OCI-LY1 (cell line): ENCODE measurements around the gene OR51E1.

Source experiments
- H2AFZ ChIP-seq: fragments of 200-600 bp; sonication (generic), shearing (Covaris generic); 2 replicates; pipeline ENCODE4 v1.6.0; 2014; ENCODE audit warnings: antibody characterized with exemption, mild to moderate bottlenecking, low read length
- H3F3A ChIP-seq: fragments of 200-600 bp; sonication (generic), shearing (Covaris generic); 2 replicates; pipeline ENCODE4 v1.6.0; 2014; ENCODE audit warnings: mild to moderate bottlenecking, antibody characterized with exemption, low read length, moderate library complexity; ENCODE audit not compliant: insufficient read depth
- H3K27ac ChIP-seq: fragments of 200-600 bp; sonication (generic); 2 replicates; pipeline ENCODE4 v1.5.1; 2014; ENCODE audit warnings: low read length, mixed run types, mild to moderate bottlenecking, low read depth; ENCODE audit not compliant: poor library complexity, severe bottlenecking
- H3K27me3 ChIP-seq: fragments of 200-600 bp; sonication (generic); 2 replicates; pipeline ENCODE4 v1.6.0; 2014; ENCODE audit warnings: antibody characterized with exemption, mild to moderate bottlenecking, low read length, moderate library complexity; ENCODE audit not compliant: insufficient read depth
- H3K36me3 ChIP-seq: fragments of 200-600 bp; sonication (generic); 2 replicates; pipeline ENCODE4 v1.6.1; 2014; ENCODE audit warnings: mild to moderate bottlenecking, antibody characterized with exemption, low read length, moderate library complexity, mixed read lengths; ENCODE audit not compliant: insufficient read depth
- H3K4me1 ChIP-seq: fragments of 200-600 bp; sonication (generic); 2 replicates; pipeline ENCODE4 v1.5.1; 2014; ENCODE audit warnings: mild to moderate bottlenecking, low read length, moderate library complexity; ENCODE audit not compliant: insufficient read depth, severe bottlenecking
- H3K4me2 ChIP-seq: fragments of 200-600 bp; sonication (generic), shearing (Covaris generic); 2 replicates; pipeline ENCODE4 v1.6.1; 2014; ENCODE audit warnings: low read length
- H3K4me3 ChIP-seq: fragments of 200-600 bp; sonication (generic); 2 replicates; pipeline ENCODE4 v1.5.1; 2014; ENCODE audit warnings: low read length, low read depth, mild to moderate bottlenecking, mixed read lengths; ENCODE audit not compliant: poor library complexity, severe bottlenecking
- H3K79me2 ChIP-seq: fragments of 200-600 bp; shearing (Covaris generic); 2 replicates; pipeline ENCODE4 v1.6.1; 2016; ENCODE audit warnings: mixed run types, low read length, mixed read lengths; ENCODE audit not compliant: insufficient read depth
- H3K9ac ChIP-seq: fragments of 200-600 bp; sonication (generic), shearing (Covaris generic); 2 replicates; pipeline ENCODE4 v1.6.1; 2014; ENCODE audit warnings: mild to moderate bottlenecking, low read length, mixed read lengths
- H3K9me2 ChIP-seq: fragments of 200-600 bp; sonication (generic), shearing (Covaris generic); 2 replicates; pipeline ENCODE4 v1.6.1; 2014; ENCODE audit warnings: low read depth, mild to moderate bottlenecking, low read length, mixed read lengths
- H3K9me3 ChIP-seq: fragments of 200-600 bp; shearing (Covaris generic); 2 replicates; pipeline ENCODE4 v1.6.1; 2014; ENCODE audit warnings: low read length, mixed read lengths
- H4K20me1 ChIP-seq: fragments of 200-600 bp; sonication (generic), shearing (Covaris generic); 2 replicates; pipeline ENCODE4 v1.6.0; 2016; ENCODE audit warnings: mild to moderate bottlenecking, low read length; ENCODE audit not compliant: insufficient read depth
- CTCF ChIP-seq: fragments of 200-600 bp; sonication (generic), shearing (Covaris generic); IDR thresholded peaks from 2 replicates; pipeline ENCODE4 v1.5.1; 2017; ENCODE audit warnings: mild to moderate bottlenecking, antibody characterized with exemption, low read length, moderate library complexity, mixed read lengths
- EZH2 ChIP-seq: fragments of 200-600 bp; sonication (generic), shearing (Covaris generic); IDR thresholded peaks from 2 replicates; pipeline ENCODE4 v1.8.0; 2017; ENCODE audit warnings: borderline replicate concordance, mixed run types, mild to moderate bottlenecking, antibody characterized with exemption, low read length, moderate library complexity, mixed read lengths

OR51E1 gene

GRCh38 chr11:4664786-4665185 lies 21.0 kb downstream of the OR51E1 start:
- H3K27me3 ChIP-seq = no peaks in the 10 kb centered on the region
- no peaks in the 10 kb centered on the region for H4K20me1 ChIP-seq
- no peak overlapping the region for H3K4me2 ChIP-seq
- TF ChIP-seq CTCF = no peak
- no peak for TF ChIP-seq EZH2
- no peaks in the 10 kb centered on the region for H3F3A ChIP-seq
- no peak overlapping the region for H3K27ac ChIP-seq
- no peak overlapping the region for H3K9ac ChIP-seq
- H2AFZ ChIP-seq = no peak overlapping the region
- no peaks in the 10 kb centered on the region for H3K4me1 ChIP-seq
- no peaks in the 10 kb centered on the region for H3K79me2 ChIP-seq
- no peak overlapping the region for H3K4me3 ChIP-seq
- H3K9me3 ChIP-seq = no peaks in the 10 kb centered on the region
- no peaks in the 10 kb centered on the region for H3K9me2 ChIP-seq
- no peaks in the 10 kb centered on the region for H3K36me3 ChIP-seq

- no peaks in the 10 kb centered on the region for H3K9me3 ChIP-seq
Measured at GRCh38 chr11:4665424-4665823, 21.6 kb downstream of the OR51E1 start.

GRCh38 chr11:4671741-4672140 lies 28.0 kb downstream of the OR51E1 start:
- no peak overlapping the region for H2AFZ ChIP-seq
- no peaks in the 10 kb centered on the region for H3K4me1 ChIP-seq
- H3K9me3 ChIP-seq = no peaks in the 10 kb centered on the region
- H3K9me2 ChIP-seq = no peaks in the 10 kb centered on the region
- H3F3A ChIP-seq = no peaks in the 10 kb centered on the region
- H3K9ac ChIP-seq = no peak overlapping the region
- no peaks in the 10 kb centered on the region for H3K79me2 ChIP-seq
- no peaks in the 10 kb centered on the region for H3K36me3 ChIP-seq
- H3K27me3 ChIP-seq = no peaks in the 10 kb centered on the region
- no peak overlapping the region for H3K4me3 ChIP-seq
- no peak overlapping the region for H3K4me2 ChIP-seq
- no peak overlapping the region for H3K27ac ChIP-seq
- H4K20me1 ChIP-seq = no peaks in the 10 kb centered on the region
- no peak for TF ChIP-seq EZH2
- no peak for TF ChIP-seq CTCF

More at GRCh38 chr11:4665424-4665823, 21.6 kb downstream of the OR51E1 start:
- Histone ChIP-seq H3K4me2 (no peak overlapping the region), H3F3A (no peaks in the 10 kb centered on the region), H3K27ac (no peak overlapping the region), H2AFZ (no peak overlapping the region), H4K20me1 (no peaks in the 10 kb centered on the region), H3K9me2 (no peaks in the 10 kb centered on the region), H3K36me3 (no peaks in the 10 kb centered on the region), H3K27me3 (no peaks in the 10 kb centered on the region), H3K4me3 (no peak overlapping the region), H3K79me2 (no peaks in the 10 kb centered on the region), H3K4me1 (no peaks in the 10 kb centered on the region), H3K9ac (no peak overlapping the region)
- no peak for TF ChIP-seq EZH2
- no peak for TF ChIP-seq CTCF
